Measurements from ENCODE around the gene ST8SIA5.

Gene ST8SIA5

DNA sequence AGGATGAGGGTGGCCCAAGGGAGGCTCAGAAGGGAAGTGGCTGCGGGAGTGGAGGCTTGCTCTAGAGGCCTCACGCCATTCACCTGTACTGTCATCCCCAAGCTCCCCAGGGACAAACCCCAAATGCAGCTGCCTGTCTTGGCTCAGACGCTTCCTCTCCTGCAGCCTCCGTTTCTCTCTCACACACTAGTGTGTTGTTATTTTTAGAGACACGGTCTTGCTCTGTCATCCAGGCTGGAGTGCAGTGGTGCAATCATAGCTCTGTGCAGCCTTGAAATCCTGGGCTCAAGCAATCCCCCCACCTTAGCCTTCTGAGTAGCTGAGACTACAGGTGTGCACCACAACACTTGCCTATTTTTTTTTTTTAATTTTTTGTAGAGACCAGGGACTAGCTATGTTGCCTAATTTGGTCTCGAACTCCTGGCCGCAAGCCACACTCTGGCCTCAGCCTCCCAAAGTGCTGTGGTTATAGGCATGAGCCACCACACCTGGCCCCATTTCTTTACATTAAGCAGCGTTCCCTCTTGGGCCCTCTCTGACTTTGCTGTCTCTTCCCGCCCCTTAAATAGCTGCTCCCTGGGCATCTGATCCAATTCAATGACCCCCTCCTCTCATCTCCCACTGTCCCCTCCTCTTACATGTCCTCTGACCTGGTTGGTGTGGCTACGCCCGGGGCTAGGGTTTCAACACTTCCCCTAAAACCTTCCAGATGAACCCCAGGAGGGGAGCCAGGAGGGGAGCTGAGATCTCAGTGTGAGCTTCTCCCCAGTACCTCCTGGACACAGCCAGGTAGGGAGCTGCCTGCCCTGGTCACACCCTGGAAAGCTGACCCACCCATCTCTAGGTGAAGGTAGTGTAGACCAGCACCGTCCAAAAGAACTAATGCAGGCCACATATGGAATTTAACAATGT lies 75.8 kb downstream of the ST8SIA5 start:
- in situ Hi-C loops (cut with HindIII; ENCODE audit: low sequenced_read_pairs): no loop called here
- DNase-seq (ENCODE audit: low read depth): no peak
- no peak overlapping the region for H3K4me3 ChIP-seq (ENCODE audit: low read depth, low read length)
- TF ChIP-seq, protein P1, sequence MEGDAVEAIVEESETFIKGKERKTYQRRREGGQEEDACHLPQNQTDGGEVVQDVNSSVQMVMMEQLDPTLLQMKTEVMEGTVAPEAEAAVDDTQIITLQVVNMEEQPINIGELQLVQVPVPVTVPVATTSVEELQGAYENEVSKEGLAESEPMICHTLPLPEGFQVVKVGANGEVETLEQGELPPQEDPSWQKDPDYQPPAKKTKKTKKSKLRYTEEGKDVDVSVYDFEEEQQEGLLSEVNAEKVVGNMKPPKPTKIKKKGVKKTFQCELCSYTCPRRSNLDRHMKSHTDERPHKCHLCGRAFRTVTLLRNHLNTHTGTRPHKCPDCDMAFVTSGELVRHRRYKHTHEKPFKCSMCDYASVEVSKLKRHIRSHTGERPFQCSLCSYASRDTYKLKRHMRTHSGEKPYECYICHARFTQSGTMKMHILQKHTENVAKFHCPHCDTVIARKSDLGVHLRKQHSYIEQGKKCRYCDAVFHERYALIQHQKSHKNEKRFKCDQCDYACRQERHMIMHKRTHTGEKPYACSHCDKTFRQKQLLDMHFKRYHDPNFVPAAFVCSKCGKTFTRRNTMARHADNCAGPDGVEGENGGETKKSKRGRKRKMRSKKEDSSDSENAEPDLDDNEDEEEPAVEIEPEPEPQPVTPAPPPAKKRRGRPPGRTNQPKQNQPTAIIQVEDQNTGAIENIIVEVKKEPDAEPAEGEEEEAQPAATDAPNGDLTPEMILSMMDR (IDR thresholded peaks at IDR 0.05; ENCODE audit: low read depth, low read length, missing control alignments): no peak

DNA sequence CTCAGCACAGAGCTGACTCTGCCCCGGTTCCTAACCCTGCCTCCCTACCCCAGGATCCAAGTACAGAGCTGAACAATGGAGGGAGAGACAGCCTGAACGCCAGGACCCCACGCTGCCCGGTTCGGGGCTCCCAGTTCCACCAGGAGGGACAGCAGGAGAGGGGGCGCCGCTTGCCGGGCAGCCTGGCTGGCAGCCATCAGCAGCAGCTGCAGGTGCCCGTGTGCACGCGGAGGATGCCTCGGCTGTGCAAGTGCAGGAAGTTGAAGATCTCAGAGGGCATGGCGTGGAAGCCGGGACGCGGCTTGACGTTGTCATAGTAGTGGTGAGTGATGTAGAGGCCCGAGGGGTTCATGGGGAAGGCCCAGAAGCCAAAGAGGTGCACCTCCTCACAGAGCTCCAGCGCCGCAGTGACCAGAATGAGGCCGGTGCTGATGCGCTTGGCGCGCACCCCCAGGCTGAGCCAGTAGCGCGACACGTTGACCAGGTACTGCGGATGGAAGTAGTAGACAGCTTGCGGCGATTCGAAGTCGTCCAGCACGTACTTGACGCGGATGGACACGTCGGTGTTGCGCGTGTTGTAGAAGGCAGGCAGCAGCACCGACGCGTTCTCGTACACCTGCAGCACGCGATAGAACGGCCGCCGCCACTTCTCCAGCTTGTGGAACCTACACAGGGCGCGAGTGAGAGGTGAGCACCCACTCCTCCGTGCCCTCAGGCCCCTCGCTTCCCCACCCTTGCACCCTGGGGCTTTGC lies 76.8 kb downstream of the ST8SIA5 start:
- no peak for DNase-seq (ENCODE audit: low read depth)
- in situ Hi-C loops (cut with HindIII; ENCODE audit: low sequenced_read_pairs): no loop called here
- TF ChIP-seq, protein P1 (IDR thresholded peaks at IDR 0.05; ENCODE audit: low read depth, low read length, missing control alignments): no peak
- H3K4me3 ChIP-seq (ENCODE audit: low read depth, low read length): no peak overlapping the region

DNA sequence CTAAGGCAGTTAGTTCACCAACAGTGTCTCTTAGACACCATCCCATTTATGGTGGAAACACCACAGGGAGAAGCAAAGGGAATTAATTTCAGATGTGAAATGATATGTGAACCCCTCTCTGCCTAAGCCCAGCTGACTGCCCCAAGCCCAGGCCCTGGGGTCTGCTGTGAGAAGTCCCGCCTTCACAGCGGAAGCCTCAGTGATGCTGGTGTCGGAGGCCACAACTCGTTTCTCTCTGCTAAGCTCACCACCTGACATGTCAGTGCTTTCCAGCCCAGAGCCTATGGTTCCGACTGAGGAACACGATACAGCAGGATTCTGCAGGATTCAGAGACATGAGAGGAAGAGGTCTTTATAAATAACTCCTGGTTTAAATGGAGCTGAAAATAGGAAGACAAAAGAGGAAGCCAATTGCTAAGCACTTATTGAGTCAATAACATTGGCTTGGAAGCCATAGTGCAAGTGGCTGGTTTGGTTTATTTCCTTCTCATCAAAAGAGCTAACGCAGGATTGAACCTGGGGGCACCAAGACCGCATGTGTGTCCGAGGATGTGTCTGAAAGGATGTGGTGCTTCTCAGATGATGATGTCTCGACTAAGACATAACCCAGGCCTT lies 78.0 kb downstream of the ST8SIA5 start:
- TF ChIP-seq, protein P1 (IDR thresholded peaks at IDR 0.05; ENCODE audit: low read depth, low read length, missing control alignments): no peak
- no peak overlapping the region for H3K4me3 ChIP-seq (ENCODE audit: low read depth, low read length)
- no peak for DNase-seq (ENCODE audit: low read depth)
- in situ Hi-C loops (cut with HindIII; ENCODE audit: low sequenced_read_pairs): no loop called here

DNA sequence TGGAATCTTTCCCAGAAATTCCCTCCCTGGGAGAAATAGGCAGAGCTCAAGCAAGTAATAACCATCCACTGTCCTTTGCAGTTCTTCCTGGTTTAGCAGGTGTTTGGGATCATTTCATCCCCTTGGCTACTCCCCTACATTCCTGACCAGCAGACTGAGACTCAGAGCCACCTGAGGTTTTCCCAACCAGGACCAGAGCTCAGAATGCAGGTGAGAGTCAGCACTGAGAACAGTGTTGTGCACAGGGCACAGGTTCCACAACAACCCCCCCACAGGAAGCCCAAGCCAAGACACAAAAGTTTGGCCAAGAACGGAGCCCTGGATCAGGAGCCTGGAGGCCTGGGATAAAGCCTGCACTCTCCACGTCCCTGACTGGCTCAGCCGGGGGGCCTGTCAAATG lies 78.8 kb downstream of the ST8SIA5 start:
- H3K4me3 ChIP-seq (ENCODE audit: low read depth, low read length): no peak overlapping the region
- TF ChIP-seq, protein P1 (IDR thresholded peaks at IDR 0.05; ENCODE audit: low read depth, low read length, missing control alignments): no peak
- in situ Hi-C loops (cut with HindIII; ENCODE audit: low sequenced_read_pairs): no loop called here
- DNase-seq (ENCODE audit: low read depth): no peak

DNA sequence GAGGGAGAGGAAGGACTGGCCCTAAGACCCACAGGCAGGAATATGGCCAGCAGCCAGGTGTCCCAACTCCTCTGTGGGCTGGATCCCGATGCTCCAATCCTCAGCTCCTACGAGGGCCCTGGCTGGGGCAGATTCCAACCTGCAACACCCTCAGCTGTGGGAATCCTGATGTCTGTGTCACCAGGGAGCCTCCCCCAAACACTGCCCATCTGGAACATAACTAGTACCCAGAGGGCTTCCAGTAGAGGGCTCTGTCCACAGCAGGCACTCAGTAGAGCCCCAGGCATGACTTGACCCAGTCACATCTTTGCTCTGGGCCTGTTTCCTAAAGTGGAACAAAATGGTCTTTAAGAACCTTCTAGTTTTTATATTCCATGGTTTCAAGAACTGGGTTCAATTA lies 79.2 kb downstream of the ST8SIA5 start:
- DNase-seq (ENCODE audit: low read depth): no peak
- in situ Hi-C loops (cut with HindIII; ENCODE audit: low sequenced_read_pairs): no loop called here

More for the DNA sequence above, 79.2 kb downstream of the ST8SIA5 start:
- no peak overlapping the region for H3K4me3 ChIP-seq (ENCODE audit: low read depth, low read length)
- TF ChIP-seq, protein P1 (IDR thresholded peaks at IDR 0.05; ENCODE audit: low read depth, low read length, missing control alignments): no peak
